ENCODE measurements around the gene SMIM22. TPM values are rescaled to one million over a fixed set of nuclear protein-coding genes. Genes with fewer than 3 reads are reported as not detected.

Gene SMIM22
- total RNA-seq, 1 experiment from 2014 or later: not detected

GRCh38 chr16:4811242-4811641 is 16.1 kb downstream of the SMIM22 start:
- no peaks in the 10 kb centered on the region for H3K27me3 ChIP-seq (replicated peaks; ENCODE audit: control insufficient read depth, insufficient read depth, low read length)
- H3K4me3 ChIP-seq (ENCODE audit: low read depth, low read length): no peak overlapping the region
- BruUV-seq (replicated peaks): no TSS peak
- ChIA-PET POLR2A (no interaction called here), CTCF (no interaction called here)
- H3K4me1 Mint-ChIP-seq (ENCODE audit: low read depth, unreplicated experiment): no peaks in the 10 kb centered on the region
- peaks cover 97% of the 10 kb centered on the region for H3K36me3 Mint-ChIP-seq (ENCODE audit: insufficient read depth, unreplicated experiment)
- no peak for DNase-seq
- H3K9me3 Mint-ChIP-seq (ENCODE audit: unreplicated experiment): no peaks in the 10 kb centered on the region
- H3K27ac Mint-ChIP-seq (ENCODE audit: unreplicated experiment): peak overlapping the region; percentile 70
- H3K27me3 Mint-ChIP-seq (ENCODE audit: insufficient read depth, unreplicated experiment): no peaks in the 10 kb centered on the region
- no peak overlapping the region for H3K4me3 Mint-ChIP-seq (ENCODE audit: unreplicated experiment)
- peaks cover 1% of the 10 kb centered on the region; the same call in 1 of the 2 replicates for H3K36me3 ChIP-seq (ENCODE audit: control insufficient read depth, insufficient read depth, low read length)
- no peaks in the 10 kb centered on the region for H3K4me1 ChIP-seq
- no peaks in the 10 kb centered on the region for H3K9me3 ChIP-seq
- TF ChIP-seq CTCF (IDR thresholded peaks at IDR 0.05; ENCODE audit: insufficient read depth in 1 of 2, low read depth in 1 of 2, low read length in 1 of 2, severe bottlenecking in 1 of 2, unreplicated experiment in 1 of 2): no peak
- intact Hi-C loops (cut with micrococcal nuclease; ENCODE audit: unreplicated experiment): no loop called here

- H3K4me3 Mint-ChIP-seq (ENCODE audit: unreplicated experiment): no peak overlapping the region
- H3K27me3 Mint-ChIP-seq (ENCODE audit: insufficient read depth, unreplicated experiment): no peaks in the 10 kb centered on the region
- ChIA-PET CTCF (no interaction called here), POLR2A (no interaction called here)
- H3K36me3 ChIP-seq (ENCODE audit: control insufficient read depth, insufficient read depth, low read length): peaks cover 1% of the 10 kb centered on the region; the same call in 1 of the 2 replicates
- no peak overlapping the region for H3K4me3 ChIP-seq (ENCODE audit: low read depth, low read length)
- no peaks in the 10 kb centered on the region for H3K4me1 Mint-ChIP-seq (ENCODE audit: low read depth, unreplicated experiment)
- TSS peak; percentile 20 for BruUV-seq (replicated peaks)
- peaks cover 97% of the 10 kb centered on the region for H3K36me3 Mint-ChIP-seq (ENCODE audit: insufficient read depth, unreplicated experiment)
- TF ChIP-seq CTCF (IDR thresholded peaks at IDR 0.05; ENCODE audit: insufficient read depth in 1 of 2, low read depth in 1 of 2, low read length in 1 of 2, severe bottlenecking in 1 of 2, unreplicated experiment in 1 of 2): no peak
- H3K27me3 ChIP-seq (replicated peaks; ENCODE audit: control insufficient read depth, insufficient read depth, low read length): no peaks in the 10 kb centered on the region
- no peaks in the 10 kb centered on the region for H3K9me3 ChIP-seq
- no peaks in the 10 kb centered on the region for H3K4me1 ChIP-seq
- DNase-seq: no peak
- H3K27ac Mint-ChIP-seq (ENCODE audit: unreplicated experiment): peak overlapping the region; percentile 70
- intact Hi-C loops (cut with micrococcal nuclease; ENCODE audit: unreplicated experiment): no loop called here
- no peaks in the 10 kb centered on the region for H3K9me3 Mint-ChIP-seq (ENCODE audit: unreplicated experiment)
Measured at GRCh38 chr16:4811773-4812172, 16.6 kb downstream of the SMIM22 start.

- H3K27me3 Mint-ChIP-seq (ENCODE audit: insufficient read depth, unreplicated experiment): no peaks in the 10 kb centered on the region
- H3K27me3 ChIP-seq (replicated peaks; ENCODE audit: control insufficient read depth, insufficient read depth, low read length): no peaks in the 10 kb centered on the region
- H3K4me3 Mint-ChIP-seq (ENCODE audit: unreplicated experiment): no peak overlapping the region
- no peak for TF ChIP-seq CTCF (IDR thresholded peaks at IDR 0.05; ENCODE audit: insufficient read depth in 1 of 2, low read depth in 1 of 2, low read length in 1 of 2, severe bottlenecking in 1 of 2, unreplicated experiment in 1 of 2)
- no peak overlapping the region for H3K27ac Mint-ChIP-seq (ENCODE audit: unreplicated experiment)
- no peaks in the 10 kb centered on the region for H3K9me3 ChIP-seq
- ChIA-PET POLR2A (no interaction called here), CTCF (interaction anchor here (0.7 kb wide), 1 partner anchor 103 kb away, joined by 3 read pairs; no protein-coding TSS in a partner anchor)
- H3K36me3 Mint-ChIP-seq (ENCODE audit: insufficient read depth, unreplicated experiment): peaks cover 93% of the 10 kb centered on the region
- BruUV-seq (replicated peaks): no TSS peak
- intact Hi-C loops (cut with micrococcal nuclease; ENCODE audit: unreplicated experiment): no loop called here
- DNase-seq: no peak
- H3K4me3 ChIP-seq (ENCODE audit: low read depth, low read length): no peak overlapping the region
- no peaks in the 10 kb centered on the region for H3K4me1 Mint-ChIP-seq (ENCODE audit: low read depth, unreplicated experiment)
- no peaks in the 10 kb centered on the region for H3K9me3 Mint-ChIP-seq (ENCODE audit: unreplicated experiment)
- no peaks in the 10 kb centered on the region for H3K4me1 ChIP-seq
- H3K36me3 ChIP-seq (ENCODE audit: control insufficient read depth, insufficient read depth, low read length): peaks cover 1% of the 10 kb centered on the region; the same call in 1 of the 2 replicates
Measured at GRCh38 chr16:4813251-4814003, 18.3 kb downstream of the SMIM22 start.

Data from Caco-2 (cell line).